Stimulated activated CD4-positive, alpha-beta T cell treated with anti-CD3 and anti-CD28 coated beads, Interleukin-2, amount 100 ng/mL, for 4 hours (primary cell): ENCODE measurements around the gene ABCA7.
A peak's percentile ranks its signal among the peaks of the same experiment; 100 is the strongest.

Experiments used
- DNase-seq: peaks from one replicate; pipeline ENCODE4 v3.0.0-alpha.2; 2020; ENCODE audit warnings: low read depth

ABCA7 gene

DNA sequence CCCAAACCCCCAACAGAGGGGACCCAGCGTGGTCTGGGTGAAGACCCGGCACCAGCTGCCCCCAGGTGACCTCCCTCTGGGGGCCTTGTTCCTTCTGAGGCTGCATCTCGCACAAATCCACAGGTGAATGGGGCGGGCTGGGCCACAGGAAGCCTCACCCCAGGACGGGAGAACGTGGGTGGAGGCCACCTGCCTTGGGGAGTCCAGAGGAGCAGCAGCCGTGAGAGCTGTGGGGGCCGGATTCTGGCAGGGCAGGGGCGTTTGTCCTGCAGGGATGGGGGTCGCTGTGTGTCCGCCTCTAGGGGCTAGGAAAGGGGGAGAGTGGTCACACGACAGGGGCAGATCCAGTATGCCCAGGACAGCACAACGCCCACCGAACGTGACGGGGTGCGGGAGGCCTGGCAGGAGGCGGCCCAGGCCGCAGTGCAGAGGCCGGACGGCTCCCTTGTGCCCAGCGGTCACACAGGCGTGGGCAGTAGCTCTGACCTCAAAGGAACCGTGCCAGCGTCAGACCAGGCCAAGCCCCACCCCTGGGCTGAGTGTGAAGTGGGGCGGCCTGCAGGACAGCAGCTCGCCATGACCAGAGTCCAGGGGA, 48.6 kb downstream of the ABCA7 start:
- no peak for DNase-seq

DNA sequence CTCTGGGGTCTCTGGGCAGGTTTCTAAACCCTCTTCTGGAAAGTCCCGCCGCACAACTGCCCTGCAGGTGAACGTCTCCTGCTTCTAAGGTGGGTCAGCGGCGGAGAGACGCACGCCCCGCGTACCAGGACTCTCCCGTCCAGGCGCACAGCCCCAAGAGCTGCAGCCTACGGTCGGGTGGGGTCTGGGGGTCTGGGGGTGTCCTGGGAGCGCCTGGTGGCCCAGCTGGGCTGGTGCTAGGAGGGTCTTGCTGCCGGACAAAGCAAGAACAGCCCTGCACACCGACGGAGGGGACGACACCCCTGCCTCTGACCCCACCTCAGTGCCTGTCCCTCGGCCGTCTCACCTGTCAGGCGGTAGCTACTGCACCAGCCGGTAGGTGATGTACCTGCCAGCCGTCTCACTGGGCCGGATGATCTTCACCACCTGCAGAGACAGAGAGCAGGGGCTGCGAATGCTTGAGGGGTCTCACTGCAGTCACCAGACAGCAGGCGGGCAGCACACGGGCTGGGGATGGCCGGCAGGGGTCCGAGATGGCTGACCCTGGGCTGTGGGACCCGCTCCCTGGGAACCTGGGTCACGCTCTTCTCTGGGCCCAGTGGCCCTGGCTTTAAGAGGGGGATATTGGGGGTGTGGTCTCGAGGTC, 49.3 kb downstream of the ABCA7 start:
- no peak for DNase-seq

DNA sequence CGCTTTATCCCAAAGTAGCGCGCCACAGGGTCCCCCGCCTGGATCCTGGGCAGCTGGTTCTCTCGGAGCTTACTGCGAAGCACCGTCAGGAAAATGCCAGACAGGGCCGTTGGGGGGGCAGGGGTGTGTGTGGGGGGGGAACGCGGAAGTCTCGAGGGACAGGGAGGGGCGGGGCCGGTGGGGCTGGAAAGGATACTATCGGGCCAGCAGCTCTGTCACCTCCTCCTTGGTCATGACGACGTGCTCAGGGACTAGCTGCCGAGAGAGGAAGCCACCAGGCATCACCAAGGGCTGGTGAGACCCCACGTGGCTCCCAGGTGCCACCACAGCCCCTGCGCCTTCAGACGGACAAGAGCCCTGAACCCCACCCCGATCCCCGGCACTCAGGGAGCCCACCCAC, 50.0 kb downstream of the ABCA7 start:
- DNase-seq, result no peak

DNA sequence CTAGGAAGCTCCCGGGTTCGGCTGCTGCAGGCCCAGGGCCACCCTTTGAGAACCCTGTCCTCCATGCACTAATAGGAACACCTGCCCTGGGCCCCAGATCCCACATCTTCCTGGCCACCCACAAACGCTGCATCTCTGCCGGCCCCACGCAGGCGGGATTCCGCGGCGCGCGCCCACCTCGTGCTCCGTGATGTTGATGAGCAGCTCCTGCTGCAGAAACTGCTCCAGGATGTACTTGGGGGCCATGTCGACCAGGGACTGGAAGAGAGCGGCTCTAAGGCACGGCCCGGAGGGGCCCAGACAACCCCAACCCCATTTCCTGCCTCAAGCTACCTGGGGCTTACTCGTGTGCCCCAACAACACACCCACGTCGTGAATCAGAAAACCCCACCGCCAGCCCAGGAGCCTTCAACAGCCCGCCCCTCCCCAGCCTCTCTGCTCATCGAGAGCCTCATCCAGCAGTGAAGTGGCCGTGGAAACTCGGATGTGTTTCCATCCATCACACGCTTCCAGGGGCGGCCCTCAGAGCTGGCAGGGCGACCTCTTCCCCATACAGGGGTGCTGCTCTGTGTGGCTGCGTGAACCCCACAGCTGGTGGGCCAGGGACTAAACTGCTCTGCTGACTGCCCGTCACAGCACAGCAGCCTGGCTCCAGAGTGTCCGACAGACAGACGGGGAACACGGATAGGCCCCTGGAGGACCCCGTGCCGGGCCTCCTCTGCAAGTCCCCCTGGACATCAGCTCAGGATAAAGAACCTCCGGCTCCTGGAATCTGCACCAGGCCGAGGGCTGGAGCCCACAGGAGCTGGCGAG, 51.0 kb downstream of the ABCA7 start:
- DNase-seq, result no peak

DNA sequence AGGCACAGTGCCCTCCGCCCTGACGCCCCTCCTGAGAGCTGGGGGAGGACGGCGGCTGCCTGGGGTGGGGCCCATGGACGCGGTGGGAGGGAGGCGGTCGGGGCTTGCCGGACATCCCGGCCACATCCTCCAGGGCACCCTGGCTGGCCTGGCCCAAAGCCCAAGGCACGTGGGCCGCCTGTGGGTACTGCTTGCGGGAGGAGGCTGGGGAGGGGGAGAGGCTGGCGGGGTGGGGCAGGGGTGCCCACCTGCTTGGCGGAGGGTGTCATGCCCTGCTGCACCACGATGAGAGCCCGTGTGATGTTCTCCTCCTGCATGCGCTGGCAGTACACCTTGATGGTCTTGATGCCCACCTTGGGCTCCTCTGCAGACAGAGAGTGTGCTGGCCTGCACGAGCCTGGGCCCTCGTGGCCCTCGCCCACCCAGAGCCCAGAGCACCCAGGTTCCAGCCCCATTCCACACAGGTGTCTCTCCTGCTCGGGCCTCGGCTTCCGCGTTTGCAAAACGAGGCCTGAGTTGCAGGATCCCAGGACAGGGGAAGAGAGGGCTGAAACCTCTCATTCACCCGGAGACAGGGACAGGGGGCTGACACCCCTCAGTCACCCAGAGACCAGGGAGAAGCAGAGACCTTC, 51.8 kb downstream of the ABCA7 start:
- DNase-seq, result no peak

DNA sequence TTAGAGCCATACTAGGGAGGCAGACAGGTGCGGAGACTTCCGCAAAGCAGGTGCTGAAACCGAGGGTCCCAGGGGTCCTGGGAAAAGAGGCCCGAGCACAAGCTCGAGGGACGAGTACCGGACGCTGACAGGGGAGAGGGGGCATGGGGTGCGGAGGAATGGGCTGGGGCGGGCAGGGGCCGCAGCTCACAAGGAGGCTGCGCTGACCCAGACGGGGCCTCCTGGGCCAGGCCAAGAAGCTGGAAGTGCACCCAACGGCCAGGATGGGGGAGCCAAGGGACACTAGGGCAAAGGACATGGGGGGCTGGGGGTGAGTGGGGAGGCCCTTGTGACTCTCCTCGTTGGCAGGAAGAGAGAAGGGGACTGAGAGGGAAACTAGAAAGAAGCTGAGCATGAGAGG, 53.4 kb downstream of the ABCA7 start:
- no peak for DNase-seq

DNA sequence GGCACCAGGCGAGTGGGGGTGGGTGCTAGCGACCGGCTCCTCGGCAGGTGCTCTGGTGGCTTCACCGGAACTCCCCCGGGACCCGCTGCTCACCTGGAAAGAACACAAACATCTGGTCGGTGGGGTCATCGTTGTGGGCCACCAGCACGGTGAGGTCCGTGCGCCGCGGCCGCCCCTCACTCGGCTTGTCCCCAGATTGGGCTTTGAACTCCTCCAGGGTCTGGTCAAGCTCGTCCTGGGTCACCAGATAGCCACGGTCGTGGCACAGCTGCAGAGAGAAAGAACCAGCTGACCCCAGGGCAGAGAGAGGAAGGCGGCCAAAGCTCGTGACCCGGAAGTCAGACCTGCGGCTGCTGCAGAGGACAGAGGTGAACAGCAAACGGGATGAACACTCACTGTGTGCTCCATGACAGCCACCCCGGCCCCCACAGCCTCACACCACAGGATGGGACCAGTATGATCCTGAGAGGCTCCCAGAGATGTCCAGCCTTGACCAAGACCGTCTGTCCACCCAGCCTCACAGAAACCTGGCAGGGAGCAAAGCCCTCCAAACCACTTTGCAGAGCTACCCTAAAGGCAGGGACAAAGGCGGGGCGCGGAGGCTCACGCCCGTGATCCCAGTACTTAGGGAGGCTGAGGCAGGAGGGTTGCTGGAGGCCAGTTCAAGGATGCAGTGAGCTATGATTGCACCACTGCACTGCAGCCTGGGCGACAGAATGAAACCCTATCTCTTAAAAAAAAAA, 54.1 kb downstream of the ABCA7 start:
- no peak for DNase-seq

DNA sequence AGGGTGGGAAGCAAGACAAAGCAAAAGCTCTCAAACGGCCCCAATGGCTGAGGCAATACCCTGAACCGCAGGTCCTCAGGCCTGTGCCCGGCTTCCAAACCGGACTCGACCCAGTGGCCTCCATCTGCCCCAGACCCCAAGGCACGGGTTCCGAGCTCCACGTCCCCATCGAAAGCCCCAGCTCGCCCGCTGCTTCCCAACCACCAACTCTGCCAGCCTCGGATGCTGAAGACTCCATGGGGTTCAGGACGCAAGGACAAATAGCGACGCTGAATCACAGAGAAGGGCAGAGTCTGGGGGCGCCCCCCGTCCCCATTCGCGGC, 54.7 kb downstream of the ABCA7 start:
- DNase-seq, result no peak

DNA sequence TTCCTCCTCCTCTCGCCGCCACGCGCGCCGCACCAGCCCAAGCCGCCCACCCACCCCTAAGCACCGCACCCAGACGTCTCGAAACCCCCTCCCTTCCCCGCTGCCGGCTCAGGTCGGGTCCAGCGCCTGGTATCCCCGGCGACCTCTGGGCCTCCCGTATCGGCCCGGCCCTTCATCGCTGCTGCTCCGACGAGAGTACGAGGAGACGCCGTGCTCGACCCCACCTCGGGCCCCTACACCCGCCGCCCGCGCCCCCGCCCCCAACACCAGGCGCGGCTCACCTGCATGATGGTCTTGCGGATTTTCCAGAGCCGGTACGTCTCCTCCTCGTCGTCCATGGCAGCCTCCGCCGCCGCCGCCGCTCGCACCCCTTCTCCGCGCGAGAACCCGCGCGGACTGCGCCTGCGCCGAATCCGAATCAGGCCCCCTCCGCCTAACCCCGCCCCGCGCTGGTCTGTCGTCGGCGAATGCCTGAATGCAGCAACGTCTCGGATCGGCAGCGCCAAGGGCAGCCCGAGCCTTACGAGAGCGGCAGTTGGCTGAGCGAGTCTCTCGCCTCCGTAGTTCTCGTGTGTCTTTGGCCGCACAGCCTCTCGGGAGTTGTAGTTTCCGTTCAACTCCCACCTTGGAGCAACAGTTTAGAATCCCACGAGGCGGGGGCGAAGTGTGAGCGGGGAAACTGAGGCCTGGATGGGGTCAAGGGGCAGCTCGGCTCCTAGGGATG, 55.2 kb downstream of the ABCA7 start, which contains the start of gene POLR2E:
Gene POLR2E, minus strand, starts transcription at position 398 of the 724 bp plus-strand sequence. Its CDS starts 60 bp downstream, at position 338.
- DNase-seq, result peak; percentile 97

DNA sequence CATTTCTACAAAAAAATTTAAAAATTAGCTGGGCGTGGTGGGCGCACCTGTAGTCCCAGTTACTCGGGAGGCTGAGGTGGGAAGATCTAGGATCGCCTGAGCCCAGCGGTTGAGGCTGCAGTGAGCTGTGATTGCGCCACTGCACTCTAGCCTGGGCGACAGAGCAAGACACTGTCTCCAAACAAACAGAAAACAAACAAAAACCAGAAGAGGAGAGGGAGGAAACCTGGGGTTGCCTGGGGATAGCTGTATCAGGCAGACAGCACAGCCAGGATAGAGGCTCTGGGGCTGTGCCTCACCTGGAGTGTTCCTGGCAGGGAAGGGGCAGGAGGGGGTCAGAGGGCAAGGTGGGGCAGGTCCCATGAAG, 57.9 kb downstream of the ABCA7 start:
- no peak for DNase-seq

DNA sequence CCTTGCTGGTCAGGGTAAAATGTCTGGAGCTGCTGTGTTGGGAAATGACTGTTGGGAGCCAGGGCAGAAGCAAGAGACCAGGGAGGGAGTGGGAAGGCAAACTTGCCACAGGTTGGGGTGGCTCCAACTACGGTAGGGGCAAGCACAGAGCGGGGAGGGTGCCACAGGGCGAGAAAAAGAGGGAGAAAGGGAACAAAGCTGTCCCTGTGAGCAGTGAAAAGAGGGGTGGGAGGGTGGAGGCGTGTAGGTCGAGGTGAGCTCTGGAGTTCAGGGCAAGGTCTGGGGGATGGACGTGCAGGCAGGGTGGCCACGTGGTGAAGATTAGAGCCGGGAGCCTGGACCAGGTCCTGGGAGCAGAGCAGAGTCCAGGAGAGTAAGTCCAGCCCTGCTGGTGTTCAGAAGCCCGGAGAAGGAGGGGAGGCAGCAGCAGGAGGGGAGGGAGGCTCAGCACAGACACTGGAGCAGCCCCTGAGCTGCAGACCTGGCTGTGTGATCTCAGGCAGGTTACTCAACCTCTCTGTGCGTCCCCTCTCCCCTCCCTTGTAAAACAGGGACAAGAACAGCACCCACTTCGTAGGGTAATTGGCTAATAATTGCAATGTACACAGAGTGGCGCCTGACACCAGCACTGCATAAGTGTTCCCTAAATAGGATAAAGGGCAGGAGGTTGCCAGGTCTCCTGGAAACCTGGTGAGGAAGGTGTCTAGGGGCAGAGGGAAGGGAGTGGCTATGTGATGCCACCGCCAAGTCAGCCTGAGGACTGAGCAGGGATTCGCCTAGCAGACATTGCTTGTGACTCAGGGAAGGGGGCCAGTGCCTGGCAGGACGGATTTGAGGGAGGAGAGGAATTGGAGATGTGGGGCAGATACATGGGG, 58.5 kb downstream of the ABCA7 start:
- DNase-seq, result no peak

DNA sequence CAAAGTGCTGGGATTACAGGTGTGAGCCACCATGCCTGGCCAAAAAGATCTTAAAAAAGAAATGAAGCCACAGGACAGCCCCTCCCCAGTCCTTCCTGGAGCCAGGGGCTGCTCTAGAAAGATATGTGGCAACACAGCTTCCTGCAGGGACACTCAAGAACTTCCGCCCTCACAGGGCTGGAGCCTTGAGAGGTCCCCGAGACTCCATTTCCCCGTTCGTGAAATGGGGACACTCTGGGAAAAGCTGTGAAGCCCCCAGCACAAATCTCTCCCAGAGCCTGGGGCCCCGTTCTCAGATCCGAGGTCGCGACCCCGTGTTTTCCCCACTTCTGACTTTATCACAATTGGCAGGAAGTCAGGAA, 61.4 kb downstream of the ABCA7 start:
- no peak for DNase-seq

DNA sequence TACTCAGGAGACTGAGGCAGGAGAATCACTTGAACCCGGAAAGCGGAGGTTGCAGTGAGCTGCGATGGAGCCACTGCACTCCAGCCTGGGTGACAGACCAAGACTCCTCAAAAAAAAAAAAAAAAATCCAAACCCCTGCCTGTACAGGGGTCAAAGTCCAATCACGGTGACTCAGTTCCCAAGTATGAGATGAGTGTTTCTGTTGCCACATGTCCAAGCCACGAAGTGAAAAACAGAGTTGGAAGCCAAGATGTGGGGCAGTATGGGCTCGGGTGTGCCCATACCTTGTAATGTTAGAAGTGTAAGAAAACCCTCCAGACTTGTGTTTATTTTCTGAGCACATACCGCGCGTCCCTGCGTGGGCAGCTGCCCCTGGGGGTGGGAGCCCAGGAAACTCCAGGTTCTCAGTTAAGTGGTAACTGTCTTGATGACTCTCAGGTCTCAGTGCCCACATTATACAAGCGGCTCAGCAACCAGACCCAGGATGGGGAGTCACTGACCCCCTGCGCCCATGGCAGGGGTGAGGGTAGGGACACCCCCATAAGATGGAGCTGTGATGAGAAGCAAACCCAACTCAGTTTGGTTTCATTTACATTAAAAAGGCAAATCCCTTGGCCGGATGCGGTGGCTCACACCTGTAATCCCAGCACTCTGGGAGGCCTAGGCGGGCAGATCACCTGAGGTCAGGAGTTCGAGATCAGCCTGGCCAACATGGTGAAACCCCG, 62.7 kb downstream of the ABCA7 start:
- no peak for DNase-seq

DNA sequence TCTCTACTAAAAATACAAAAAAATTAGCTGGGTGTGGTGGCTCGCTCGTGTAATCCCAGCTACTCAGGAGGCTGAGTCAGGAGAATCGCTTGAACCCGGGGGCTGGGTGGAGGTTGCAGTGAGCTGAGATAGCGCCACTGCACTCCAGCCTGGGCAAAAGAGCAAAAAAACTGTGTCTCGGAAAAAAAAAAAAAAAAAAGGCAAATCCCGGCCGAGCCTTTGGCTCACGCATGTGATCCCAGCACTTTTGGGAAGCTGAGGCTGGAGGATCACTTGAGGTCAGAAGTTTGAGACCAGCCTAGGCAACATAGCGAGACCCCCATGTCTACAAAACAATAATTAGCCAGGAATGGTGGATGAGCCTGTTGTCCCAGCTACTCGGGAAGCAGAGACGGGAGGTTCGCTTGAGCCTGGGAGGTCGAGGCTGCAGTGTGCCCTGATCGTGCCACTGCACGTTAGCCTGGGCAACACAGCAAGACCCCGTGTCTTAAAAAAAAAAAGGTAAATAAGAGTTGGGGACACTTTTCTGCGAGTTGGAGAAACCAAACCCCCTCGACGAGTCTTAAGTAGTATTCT, 63.3 kb downstream of the ABCA7 start:
- no peak for DNase-seq

DNA sequence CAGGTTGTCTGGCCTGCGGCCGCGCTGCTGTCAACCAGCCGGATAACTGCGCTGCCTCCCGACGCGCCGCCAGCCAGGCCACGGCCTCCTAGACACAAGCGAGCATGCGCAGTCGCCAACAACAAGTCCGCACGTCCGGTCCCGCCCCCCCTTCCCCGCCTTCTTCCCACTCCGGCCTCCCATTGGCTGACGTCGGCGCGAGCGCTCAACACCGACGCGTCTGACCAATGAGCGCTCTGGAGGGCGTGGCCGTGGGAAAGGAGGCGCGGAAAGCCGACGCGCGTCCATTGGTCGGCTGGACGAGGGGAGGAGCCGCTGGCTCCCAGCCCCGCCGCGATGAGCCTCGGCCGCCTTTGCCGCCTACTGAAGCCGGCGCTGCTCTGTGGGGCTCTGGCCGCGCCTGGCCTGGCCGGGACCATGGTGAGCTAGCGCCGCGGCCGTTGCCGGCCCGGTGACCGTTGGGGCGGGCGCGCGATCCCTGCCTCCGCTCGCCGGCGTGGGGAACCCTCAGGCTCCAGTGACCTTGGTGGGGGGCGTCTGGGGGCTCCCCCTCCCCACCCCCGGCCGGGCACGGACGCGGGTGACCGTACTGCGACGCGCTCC, 63.9 kb downstream of the ABCA7 start, which contains the start of gene GPX4:
Gene GPX4, plus strand, starts transcription at position 287 of the 603 bp plus-strand sequence. Its CDS starts 50 bp downstream, at position 337.
- DNase-seq, result peak; percentile 98

DNA sequence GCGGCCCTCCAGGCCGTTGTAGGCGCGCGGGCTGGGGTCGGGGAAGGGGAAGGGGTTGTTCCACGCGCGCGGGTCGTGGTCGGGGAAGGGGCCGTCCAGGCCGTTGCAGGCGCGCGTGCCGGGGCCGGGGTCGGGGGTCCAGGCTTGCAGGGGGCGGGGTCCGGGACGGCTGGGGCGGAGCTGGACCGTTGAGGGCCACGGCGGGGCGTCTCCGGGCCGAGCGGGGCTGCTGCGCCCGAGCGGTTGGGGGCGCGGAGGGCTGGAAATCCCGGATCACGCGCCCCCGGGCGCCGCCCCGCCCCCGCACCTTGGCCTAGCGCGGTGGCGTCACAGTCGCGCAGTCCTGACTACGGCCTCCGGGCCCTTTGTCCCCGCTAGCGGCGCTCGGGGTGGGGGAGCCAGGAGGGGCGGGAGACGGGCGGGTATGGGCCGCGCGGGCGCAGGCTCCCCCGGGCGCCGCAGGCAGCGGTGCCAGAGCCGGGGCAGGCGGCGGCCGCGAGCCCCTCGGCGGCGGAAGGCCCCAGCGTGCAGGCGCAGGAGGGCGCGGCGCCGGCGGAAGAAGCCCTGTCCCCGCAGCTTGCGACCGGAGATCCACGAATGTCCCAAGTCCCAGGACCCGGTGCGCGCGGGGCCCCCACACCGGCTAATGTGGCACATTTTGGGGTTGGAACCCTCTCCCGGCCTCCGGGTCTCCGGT, 64.6 kb downstream of the ABCA7 start:
- peak; percentile 53 for DNase-seq

DNA sequence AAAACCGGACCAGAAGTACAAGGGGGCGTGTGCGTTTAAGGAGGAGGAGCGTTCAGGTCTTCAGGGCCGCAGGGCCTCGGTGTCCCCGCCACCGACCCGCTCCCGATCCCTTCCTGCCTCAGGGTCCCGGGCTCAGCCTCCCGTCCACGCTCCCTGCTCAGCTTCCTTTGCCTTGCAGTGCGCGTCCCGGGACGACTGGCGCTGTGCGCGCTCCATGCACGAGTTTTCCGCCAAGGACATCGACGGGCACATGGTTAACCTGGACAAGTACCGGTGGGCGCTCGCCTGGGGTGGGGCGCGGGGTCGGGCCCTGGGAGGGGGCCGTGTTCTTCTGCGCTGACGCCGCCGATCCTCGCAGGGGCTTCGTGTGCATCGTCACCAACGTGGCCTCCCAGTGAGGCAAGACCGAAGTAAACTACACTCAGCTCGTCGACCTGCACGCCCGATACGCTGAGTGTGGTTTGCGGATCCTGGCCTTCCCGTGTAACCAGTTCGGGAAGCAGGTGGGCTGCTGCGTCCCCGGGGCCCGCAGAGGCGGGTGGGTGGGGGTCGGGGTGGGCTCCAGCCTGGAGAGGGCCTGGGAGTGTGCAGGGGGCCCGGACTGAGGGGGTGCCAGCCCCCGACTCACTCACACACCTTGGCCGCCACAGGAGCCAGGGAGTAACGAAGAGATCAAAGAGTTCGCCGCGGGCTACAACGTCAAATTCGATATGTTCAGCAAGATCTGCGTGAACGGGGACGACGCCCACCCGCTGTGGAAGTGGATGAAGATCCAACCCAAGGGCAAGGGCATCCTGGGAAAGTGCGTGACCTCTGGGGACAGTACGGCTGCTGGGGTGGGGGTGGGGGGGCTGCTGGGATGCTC, 65.3 kb downstream of the ABCA7 start:
- DNase-seq, result no peak
